Naive thymus-derived CD4-positive, alpha-beta T cell (primary cell): ENCODE results near the gene FN1. TPM values are rescaled to one million over a fixed set of nuclear protein-coding genes. Genes with fewer than 3 reads are reported as not detected.

Experiments
- ATAC-seq: fragments of 150-1000 bp; cut with Tn5 transposase; 2 replicates; pipeline ENCODE4 v1.10.0; 2021; ENCODE audit warnings: mild to moderate bottlenecking, moderate library complexity
- CTCF ChIA-PET: fragments of 350-600 bp; sonication (Branson Sonifier 250); formaldehyde crosslinking; loops from one replicate; lab custom pipeline; 2021; ENCODE audit warnings: antibody characterized with exemption; lab: Charles Lee
- POLR2A ChIA-PET: fragments of 350-600 bp; sonication (Branson Sonifier 250); formaldehyde crosslinking; loops from one replicate; lab custom pipeline; 2021; ENCODE audit warnings: antibody characterized with exemption, inconsistent platforms; lab: Charles Lee
- DNase-seq, 9 donors: peaks; one replicate each; pipeline versions ENCODE4 v3.0.0 to v3.0.0-alpha.2; 2020 to 2022; ENCODE audit warnings: mixed read lengths in 1 of 9
- H3K27ac ChIP-seq: one replicate; pipeline ENCODE4 v1.7.0; 2013; ENCODE audit warnings: mild to moderate bottlenecking, low read depth, low read length, moderate library complexity
- H3K27me3 ChIP-seq, 2 donors: one replicate each; pipeline ENCODE4 v1.7.0; 2013; ENCODE audit warnings: low read length in 2 of 2, mild to moderate bottlenecking in 2 of 2, moderate library complexity in 2 of 2; ENCODE audit not compliant: control insufficient read depth in 2 of 2, insufficient read depth in 2 of 2
- H3K36me3 ChIP-seq, 3 experiments: 1 replicate in 2 of 3; 2 replicates in 1 of 3; pipeline ENCODE4 v1.7.0; 2013; ENCODE audit warnings: low read length in 3 of 3, mild to moderate bottlenecking in 3 of 3, moderate library complexity in 1 of 3; ENCODE audit not compliant: insufficient read depth in 3 of 3, control insufficient read depth in 2 of 3
- H3K4me1 ChIP-seq, 2 donors: one replicate each; pipeline ENCODE4 v1.7.0; 2013; ENCODE audit warnings: low read length in 2 of 2, mild to moderate bottlenecking in 2 of 2, moderate library complexity in 1 of 2; ENCODE audit not compliant: control insufficient read depth in 2 of 2, insufficient read depth in 2 of 2
- H3K4me3 ChIP-seq: 2 replicates; pipeline ENCODE4 v1.7.0; 2013; ENCODE audit warnings: mild to moderate bottlenecking, low read length
- H3K9me3 ChIP-seq, 3 experiments: 1 replicate in 2 of 3; 2 replicates in 1 of 3; pipeline ENCODE4 v1.7.0; 2013; ENCODE audit warnings: low read length in 3 of 3; ENCODE audit not compliant: control insufficient read depth in 2 of 3
- H3K27ac Mint-ChIP-seq, 9 donors: one replicate each; pipeline ENCODE4 v1.8.0; 2020 to 2022; ENCODE audit warnings: mixed read lengths in 9 of 9, mild to moderate bottlenecking in 8 of 9, moderate library complexity in 5 of 9, inconsistent platforms in 2 of 9
- H3K27me3 Mint-ChIP-seq, 5 donors: one replicate each; pipeline ENCODE4 v1.8.0; 2021 to 2022; ENCODE audit warnings: mixed read lengths in 5 of 5, mild to moderate bottlenecking in 1 of 5
- H3K36me3 Mint-ChIP-seq, 5 donors: one replicate each; pipeline ENCODE4 v1.8.0; 2020 to 2022; ENCODE audit warnings: mixed read lengths in 5 of 5, mild to moderate bottlenecking in 3 of 5, inconsistent platforms in 1 of 5
- H3K4me1 Mint-ChIP-seq, 7 donors: one replicate each; pipeline ENCODE4 v1.8.0; 2020 to 2022; ENCODE audit warnings: mixed read lengths in 7 of 7, mild to moderate bottlenecking in 3 of 7, inconsistent platforms in 1 of 7
- H3K4me3 Mint-ChIP-seq, 10 donors: one replicate each; pipeline ENCODE4 v1.8.0; 2020 to 2022; ENCODE audit warnings: mild to moderate bottlenecking in 10 of 10, mixed read lengths in 10 of 10, moderate library complexity in 6 of 10, inconsistent platforms in 2 of 10
- H3K9me3 Mint-ChIP-seq, 11 donors: one replicate each; pipeline ENCODE4 v1.8.0; 2020 to 2022; ENCODE audit warnings: mixed read lengths in 11 of 11, mild to moderate bottlenecking in 4 of 11, inconsistent platforms in 1 of 11, moderate library complexity in 1 of 11
- intact Hi-C, 2 donors: fragments of 100-400 bp; cut with micrococcal nuclease; formaldehyde crosslinking; loops; one replicate each; pipeline ENCODE4 v1.15.1; 2023
- polyA plus RNA-seq, 2 donors: library from polyadenylated mRNA; unstranded; fragments of 300-500 nt; fragmentation: Illumina TruSeq; gene quantifications; one replicate each; pipeline ENCODE4 v1.2.3, GENCODE V29; 2021
- total RNA-seq, 6 experiments: library from RNA in 5 of 6; stranded (reverse) in 5 of 6; gene quantifications; 1 replicate in 5 of 6; 2 replicates in 1 of 6; pipeline ENCODE4 v1.2.3 and lab custom pipeline; 2021 to 2026

The FN1 gene
- total and polyA plus RNA-seq, 7 experiments from 2014 or later = 0.13 to 2.2 (median 0.68) TPM

DNA sequence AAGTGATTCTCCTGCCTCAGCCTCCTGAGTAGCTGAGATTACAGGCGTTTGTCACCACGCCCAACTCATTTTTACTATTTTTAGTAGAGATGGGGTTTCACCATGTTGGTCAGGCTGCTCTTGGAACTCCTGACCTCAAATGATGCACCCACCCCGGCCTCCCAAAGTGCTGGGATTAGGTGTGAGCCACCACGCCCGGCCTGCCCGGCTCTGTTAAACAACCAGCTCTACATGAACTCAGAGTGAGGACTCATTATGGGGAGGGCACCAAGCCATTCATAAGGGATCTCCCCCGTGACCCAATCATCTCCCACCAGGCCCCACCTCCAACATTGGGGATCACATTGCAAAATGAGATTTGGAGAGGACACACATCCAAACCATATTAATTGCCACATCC is 115.2 kb downstream of the FN1 start:
- Histone ChIP-seq H3K36me3 (peaks cover 15 to 46% (median 18%) of the 10 kb centered on the region in 3 experiments), H3K27ac (no peak overlapping the region), H3K4me3 (no peak overlapping the region), H3K4me1 (no peaks in the 10 kb centered on the region), H3K27me3 (no peaks in the 10 kb centered on the region), H3K9me3 (no peaks in the 10 kb centered on the region)
- ATAC-seq = no peak
- intact Hi-C loops = no loop called here
- Mint-ChIP-seq H3K36me3 (peaks cover 16 to 58% (median 44%) of the 10 kb centered on the region in 5 donors), H3K27ac (no peak overlapping the region), H3K4me1 (peaks cover 7 to 49% (median 35%) of the 10 kb centered on the region in 7 donors), H3K27me3 (no peaks in the 10 kb centered on the region), H3K9me3 (no peaks in the 10 kb centered on the region), H3K4me3 (peak overlapping the region in 1 of 10 donors; percentile 3)
- ChIA-PET CTCF (no interaction called here), POLR2A (interaction anchor here (1.3 kb wide), 1 partner anchor 9 kb away, joined by 5 read pairs; the partner anchor contains the start of gene ATIC)
- DNase-seq = no peak

DNA sequence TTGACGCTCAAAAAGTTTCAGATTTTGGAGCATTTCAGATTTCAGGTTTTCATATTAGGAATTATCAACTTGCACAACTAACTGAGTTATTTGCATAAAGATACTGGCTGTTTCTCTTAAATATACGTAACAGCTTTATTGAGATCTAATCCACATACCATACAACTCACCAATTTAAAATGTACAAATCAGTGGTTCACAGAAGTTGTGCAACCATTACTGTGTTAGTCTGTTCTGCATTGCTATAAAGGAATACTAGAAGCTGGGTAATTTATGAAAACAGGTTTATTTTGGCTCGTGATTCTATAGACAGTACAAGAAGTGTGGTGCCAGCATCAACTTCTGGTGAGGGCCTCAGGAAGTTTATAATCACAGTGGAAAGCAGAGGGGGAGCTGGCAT is 115.8 kb downstream of the FN1 start:
- intact Hi-C loops = no loop called here
- no peak overlapping the region for H3K27ac Mint-ChIP-seq
- Histone ChIP-seq H3K27me3 (no peaks in the 10 kb centered on the region), H3K4me3 (no peak overlapping the region), H3K9me3 (no peaks in the 10 kb centered on the region), H3K36me3 (peaks cover 15 to 46% (median 17%) of the 10 kb centered on the region in 3 experiments), H3K4me1 (no peaks in the 10 kb centered on the region), H3K27ac (no peak overlapping the region)
- CTCF ChIA-PET = no interaction called here
- H3K4me3 Mint-ChIP-seq = no peak overlapping the region
- H3K27me3 Mint-ChIP-seq = no peaks in the 10 kb centered on the region
- H3K36me3 Mint-ChIP-seq = peaks cover 15 to 58% (median 44%) of the 10 kb centered on the region in 5 donors
- POLR2A ChIA-PET = interaction anchor here (1.3 kb wide), 1 partner anchor 8 kb away, joined by 5 read pairs; the partner anchor contains the start of gene ATIC
- H3K4me1 Mint-ChIP-seq = peaks cover 7 to 50% (median 37%) of the 10 kb centered on the region in 7 donors
- DNase-seq (no peak), ATAC-seq (no peak)
- no peaks in the 10 kb centered on the region for H3K9me3 Mint-ChIP-seq

DNA sequence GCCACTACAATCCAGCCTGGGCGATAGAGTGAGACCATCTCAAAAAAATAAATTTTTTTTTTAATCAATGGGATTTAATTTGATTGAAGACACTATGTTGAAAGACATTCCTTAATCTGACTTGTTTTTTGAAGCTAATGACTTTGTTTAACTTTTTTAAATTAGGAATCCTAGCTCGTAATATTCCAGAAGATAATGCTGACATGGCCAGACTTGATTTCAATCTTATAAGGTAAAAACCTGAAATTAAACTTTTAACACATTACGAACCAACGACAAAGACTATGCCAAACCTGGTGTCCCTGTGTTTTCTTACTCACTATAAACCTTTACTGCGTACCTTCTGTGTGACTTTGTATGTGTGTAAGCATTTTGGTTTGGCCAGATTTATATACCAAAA is 116.4 kb downstream of the FN1 start:
- no peak overlapping the region for H3K4me3 Mint-ChIP-seq
- ChIA-PET CTCF (no interaction called here), POLR2A (interaction anchor here (1.3 kb wide), 1 partner anchor 8 kb away, joined by 5 read pairs; the partner anchor contains the start of gene ATIC)
- intact Hi-C loops = no loop called here
- no peak for ATAC-seq
- no peak for DNase-seq
- H3K4me1 Mint-ChIP-seq = peaks cover 8 to 51% (median 42%) of the 10 kb centered on the region in 7 donors
- no peaks in the 10 kb centered on the region for H3K27me3 Mint-ChIP-seq
- H3K4me1 ChIP-seq = no peaks in the 10 kb centered on the region
- no peak overlapping the region for H3K27ac ChIP-seq
- peaks cover 15 to 45% (median 17%) of the 10 kb centered on the region in 3 experiments for H3K36me3 ChIP-seq
- no peak overlapping the region for H3K4me3 ChIP-seq
- no peaks in the 10 kb centered on the region for H3K9me3 Mint-ChIP-seq
- no peak overlapping the region for H3K27ac Mint-ChIP-seq
- no peaks in the 10 kb centered on the region for H3K9me3 ChIP-seq
- no peaks in the 10 kb centered on the region for H3K27me3 ChIP-seq
- peaks cover 13 to 60% (median 48%) of the 10 kb centered on the region in 5 donors for H3K36me3 Mint-ChIP-seq

DNA sequence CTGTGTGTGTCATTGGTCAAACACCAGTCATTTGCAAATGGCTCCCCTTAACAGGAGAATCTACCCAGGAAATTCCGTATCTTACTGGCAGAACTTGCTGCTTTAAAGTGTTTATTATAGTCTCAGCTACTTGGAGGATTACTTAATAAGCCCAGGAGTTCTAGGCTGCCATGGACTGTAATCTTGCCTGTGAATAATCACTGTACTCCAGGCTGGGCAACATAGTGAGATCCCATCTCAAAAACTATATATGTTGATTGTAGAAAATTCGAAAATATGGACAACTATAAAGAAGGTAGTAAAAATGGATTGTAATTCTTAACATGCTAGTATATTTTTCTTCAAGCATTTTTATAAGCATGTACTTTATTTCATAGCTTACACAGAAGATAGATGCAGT is 119.5 kb downstream of the FN1 start:
- Histone ChIP-seq H3K27ac (no peak overlapping the region), H3K36me3 (peaks cover 8 to 25% (median 11%) of the 10 kb centered on the region in 3 experiments), H3K9me3 (no peaks in the 10 kb centered on the region), H3K27me3 (no peaks in the 10 kb centered on the region), H3K4me1 (peaks cover 13 to 16% of the 10 kb centered on the region in 2 donors), H3K4me3 (no peak overlapping the region)
- Mint-ChIP-seq H3K4me1 (peaks cover 18 to 60% (median 51%) of the 10 kb centered on the region in 7 donors), H3K27ac (peak overlapping the region in 6 of 9 donors; percentile 26 to 77 (median 39)), H3K4me3 (peak overlapping the region in 2 of 10 donors; percentile 34 to 35), H3K36me3 (peaks cover 9 to 55% (median 46%) of the 10 kb centered on the region in 5 donors), H3K9me3 (no peaks in the 10 kb centered on the region), H3K27me3 (no peaks in the 10 kb centered on the region)
- DNase-seq (no peak), ATAC-seq (no peak)
- intact Hi-C loops = no loop called here
- ChIA-PET POLR2A (interaction anchor here (0.7 kb wide), 1 partner anchor 9 kb away, joined by 3 read pairs; no protein-coding TSS in a partner anchor), CTCF (no interaction called here)

DNA sequence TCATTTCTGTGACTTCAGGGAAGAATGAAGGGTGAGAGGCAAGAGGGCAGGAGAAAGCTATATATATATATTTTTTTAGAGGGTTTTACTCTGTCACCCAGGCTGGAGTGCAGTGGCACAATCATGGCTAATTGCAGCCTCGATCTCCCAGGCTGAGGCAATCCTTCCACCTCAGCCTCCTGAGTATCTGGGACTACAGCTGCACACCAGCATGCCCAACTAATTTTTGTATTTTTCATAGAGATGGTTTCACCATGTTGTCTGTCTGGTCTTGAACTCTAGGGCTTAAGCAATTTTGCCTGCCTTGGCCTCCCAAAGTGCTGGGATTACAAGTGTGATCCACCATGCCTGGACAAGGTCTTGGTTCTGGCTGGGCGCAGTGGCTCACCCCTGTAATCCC is 120.6 kb downstream of the FN1 start:
- peak overlapping the region in 4 of 9 donors; percentile 10 to 70 (median 30) for H3K27ac Mint-ChIP-seq
- Histone ChIP-seq H3K27me3 (no peaks in the 10 kb centered on the region), H3K36me3 (peaks cover 8 to 16% (median 8%) of the 10 kb centered on the region in 3 experiments), H3K9me3 (no peaks in the 10 kb centered on the region), H3K4me3 (no peak overlapping the region), H3K4me1 (peaks cover 13 to 16% of the 10 kb centered on the region in 2 donors), H3K27ac (no peak overlapping the region)
- no peak for DNase-seq
- ATAC-seq = no peak
- peaks cover 13 to 56% (median 44%) of the 10 kb centered on the region in 7 donors for H3K4me1 Mint-ChIP-seq
- no peaks in the 10 kb centered on the region for H3K27me3 Mint-ChIP-seq
- intact Hi-C loops = no loop called here
- H3K4me3 Mint-ChIP-seq = peak overlapping the region in 2 of 10 donors; percentile 35 to 86
- POLR2A ChIA-PET = interaction anchor here (0.5 kb wide), 1 partner anchor 821 kb away, joined by 3 read pairs; no protein-coding TSS in a partner anchor
- CTCF ChIA-PET = no interaction called here
- H3K9me3 Mint-ChIP-seq = no peaks in the 10 kb centered on the region
- H3K36me3 Mint-ChIP-seq = peaks cover 8 to 46% (median 37%) of the 10 kb centered on the region in 5 donors

DNA sequence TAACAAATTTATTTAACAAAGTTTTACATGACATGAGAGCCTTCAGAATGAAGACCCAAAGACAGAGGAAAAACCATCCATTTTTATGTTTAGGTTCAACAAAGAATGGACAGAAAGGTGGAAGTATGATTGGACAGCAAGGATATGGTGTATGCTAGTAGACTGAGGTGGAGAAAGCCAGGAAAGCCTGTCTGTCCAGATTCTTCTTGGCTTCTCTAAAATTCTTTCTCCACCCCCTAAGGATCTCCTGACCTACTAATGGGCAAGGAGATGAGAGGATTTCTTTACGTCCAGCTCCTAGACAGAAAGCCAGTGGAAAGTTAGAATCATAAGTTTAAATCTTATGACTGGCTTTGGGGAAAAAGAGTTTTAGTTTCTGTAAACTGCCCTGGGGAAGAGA is 121.0 kb downstream of the FN1 start:
- ATAC-seq (no peak), DNase-seq (no peak)
- Mint-ChIP-seq H3K4me3 (peak overlapping the region in 4 of 10 donors; percentile 12 to 86 (median 24)), H3K27ac (peak overlapping the region in 5 of 9 donors; percentile 10 to 70 (median 38)), H3K27me3 (no peaks in the 10 kb centered on the region), H3K4me1 (peaks cover 11 to 53% (median 41%) of the 10 kb centered on the region in 7 donors), H3K36me3 (peaks cover 5 to 43% (median 34%) of the 10 kb centered on the region in 5 donors), H3K9me3 (no peaks in the 10 kb centered on the region)
- peaks cover 13 to 16% of the 10 kb centered on the region in 2 donors for H3K4me1 ChIP-seq
- ChIA-PET CTCF (no interaction called here), POLR2A (no interaction called here)
- H3K27ac ChIP-seq = no peak overlapping the region
- H3K27me3 ChIP-seq = no peaks in the 10 kb centered on the region
- H3K36me3 ChIP-seq = peaks cover 4 to 12% (median 8%) of the 10 kb centered on the region in 3 experiments
- H3K4me3 ChIP-seq = no peak overlapping the region
- H3K9me3 ChIP-seq = no peaks in the 10 kb centered on the region
- intact Hi-C loops = loop anchor here (5.0 kb wide), 4 partner anchors 697 to 1182 kb away; partner anchors contain the start of genes MREG (in 2 of the 2), PECR (in 1 of the 2), RPL37A (in 1 of the 2) and TMEM169 (in 1 of the 2)
